ENCODE data around the gene CIAO2B.

GRCh38 chr16:66904846-66905632 lies 29.2 kb downstream of the CIAO2B start:
- TF ChIP-seq BHLHE40 (IDR thresholded peaks at IDR 0.05; ENCODE audit: borderline replicate concordance), result no peak
- TF ChIP-seq NFRKB (IDR thresholded peaks at IDR 0.05), result no peak
- TF ChIP-seq LEF1 (IDR thresholded peaks at IDR 0.05; ENCODE audit: borderline replicate concordance), result no peak
- no peak for TF ChIP-seq TARDBP (IDR thresholded peaks at IDR 0.05)
- TF ChIP-seq ARNT (IDR thresholded peaks at IDR 0.05), result no peak
- no peak for TF ChIP-seq CTBP1 (IDR thresholded peaks at IDR 0.05; ENCODE audit: borderline replicate concordance)
- no peak for TF ChIP-seq FOXA1 (IDR thresholded peaks at IDR 0.05)
- no peak for TF ChIP-seq PKNOX1 (IDR thresholded peaks at IDR 0.05)
- TF ChIP-seq ZNF384 (IDR thresholded peaks at IDR 0.05), result no peak
- no peak for TF ChIP-seq ELF4 (IDR thresholded peaks at IDR 0.05)
